HG03175 (cell line): ENCODE data around the gene WIPF3.
"Not testable (repeated sequence)": the region's sequence is repeated elsewhere in the genome, so short reads cannot be mapped to it uniquely, and the experiment has no call there.

Experiments used
- ATAC-seq: cut with Tn5 transposase; IDR thresholded peaks from one replicate; pipeline ENCODE4 v1.9.1; 2021; ENCODE audit warnings: mild to moderate bottlenecking, moderate library complexity; ENCODE audit not compliant: unreplicated experiment

The WIPF3 gene

GRCh38 chr7:29875741-29876140 is 69.4 kb downstream of the WIPF3 start:
- ATAC-seq: no peak

- no peak for ATAC-seq
These were observed 70.9 kb downstream of the WIPF3 start for GRCh38 chr7:29877196-29877595.

- no peak for ATAC-seq
These were observed 71.9 kb downstream of the WIPF3 start for GRCh38 chr7:29878081-29878688.

GRCh38 chr7:29879609-29880008 is 73.3 kb downstream of the WIPF3 start:
- no peak for ATAC-seq

- no peak for ATAC-seq
These were observed 75.4 kb downstream of the WIPF3 start for GRCh38 chr7:29881724-29882123.

GRCh38 chr7:29882481-29882880 is 76.2 kb downstream of the WIPF3 start:
- ATAC-seq: no peak

GRCh38 chr7:29883462-29884398 is 77.4 kb downstream of the WIPF3 start:
- ATAC-seq: no peak

GRCh38 chr7:29884399-29885272 is 78.3 kb downstream of the WIPF3 start:
- no peak for ATAC-seq

GRCh38 chr7:29885626-29886025 is 79.3 kb downstream of the WIPF3 start:
- ATAC-seq: no peak

- no peak for ATAC-seq
These were observed 80.5 kb downstream of the WIPF3 start for GRCh38 chr7:29886827-29887226.

- ATAC-seq: no peak
These were observed 81.7 kb downstream of the WIPF3 start for GRCh38 chr7:29888006-29888405.

GRCh38 chr7:29889288-29889687 is 83.0 kb downstream of the WIPF3 start:
- no peak for ATAC-seq

- no peak for ATAC-seq
These were observed 83.9 kb downstream of the WIPF3 start for GRCh38 chr7:29890251-29890650.

GRCh38 chr7:29890786-29891185 is 84.5 kb downstream of the WIPF3 start:
- ATAC-seq: not testable (repeated sequence)

- ATAC-seq: no peak
These were observed 85.5 kb downstream of the WIPF3 start for GRCh38 chr7:29891766-29892165.

- no peak for ATAC-seq
These were observed 85.9 kb downstream of the WIPF3 start for GRCh38 chr7:29892231-29892630.

GRCh38 chr7:29893351-29893965 is 87.2 kb downstream of the WIPF3 start:
- ATAC-seq: no peak

- no peak for ATAC-seq
These were observed 87.9 kb downstream of the WIPF3 start for GRCh38 chr7:29894256-29894655.

- ATAC-seq: no peak
These were observed 89.3 kb downstream of the WIPF3 start for GRCh38 chr7:29895559-29895958.

GRCh38 chr7:29896685-29897411 is 90.5 kb downstream of the WIPF3 start:
- ATAC-seq: no peak
